ENCODE measurements around the gene ZFYVE28.

ZFYVE28 gene

GRCh38 chr4:2320152-2320551, 98.3 kb downstream of the ZFYVE28 start:
- Histone ChIP-seq H3K27ac (no peak overlapping the region), H3K4me3 (ENCODE audit: low read depth in 1 of 2, low read length in 1 of 2) (no peak overlapping the region), H3K4me1 (ENCODE audit: control insufficient read depth in 1 of 2, insufficient read depth in 1 of 2, low read depth in 1 of 2, low read length in 1 of 2) (no peaks in the 10 kb centered on the region), H3K36me3 (no peaks in the 10 kb centered on the region), H3K27me3 (no peaks in the 10 kb centered on the region), H3K9me3 (no peaks in the 10 kb centered on the region)
- TF ChIP-seq CTCF (IDR thresholded peaks at IDR 0.05): no peak

- Histone ChIP-seq H3K27me3 (no peaks in the 10 kb centered on the region), H3K9me3 (no peaks in the 10 kb centered on the region), H3K4me3 (ENCODE audit: low read depth in 1 of 2, low read length in 1 of 2) (no peak overlapping the region), H3K4me1 (ENCODE audit: control insufficient read depth in 1 of 2, insufficient read depth in 1 of 2, low read depth in 1 of 2, low read length in 1 of 2) (no peaks in the 10 kb centered on the region), H3K27ac (no peak overlapping the region), H3K36me3 (no peaks in the 10 kb centered on the region)
- TF ChIP-seq CTCF (IDR thresholded peaks at IDR 0.05): no peak
Observed at GRCh38 chr4:2318885-2319284, 99.6 kb downstream of the ZFYVE28 start.

- Histone ChIP-seq H3K27ac (no peak overlapping the region), H3K4me3 (ENCODE audit: low read depth in 1 of 2, low read length in 1 of 2) (no peak overlapping the region), H3K4me1 (ENCODE audit: control insufficient read depth in 1 of 2, insufficient read depth in 1 of 2, low read depth in 1 of 2, low read length in 1 of 2) (no peaks in the 10 kb centered on the region), H3K27me3 (no peaks in the 10 kb centered on the region), H3K36me3 (no peaks in the 10 kb centered on the region), H3K9me3 (no peaks in the 10 kb centered on the region)
- TF ChIP-seq CTCF (IDR thresholded peaks at IDR 0.05): no peak
Observed at GRCh38 chr4:2318476-2318875, 100.0 kb downstream of the ZFYVE28 start.

- Histone ChIP-seq H3K4me3 (ENCODE audit: low read depth in 1 of 2, low read length in 1 of 2) (no peak overlapping the region), H3K4me1 (ENCODE audit: control insufficient read depth in 1 of 2, insufficient read depth in 1 of 2, low read depth in 1 of 2, low read length in 1 of 2) (no peaks in the 10 kb centered on the region), H3K27ac (no peak overlapping the region), H3K9me3 (no peaks in the 10 kb centered on the region), H3K27me3 (no peaks in the 10 kb centered on the region), H3K36me3 (no peaks in the 10 kb centered on the region)
- TF ChIP-seq CTCF (IDR thresholded peaks at IDR 0.05): no peak
Observed at GRCh38 chr4:2313366-2313765, 105.1 kb downstream of the ZFYVE28 start.

GRCh38 chr4:2306773-2307410, 111.6 kb downstream of the ZFYVE28 start:
- Histone ChIP-seq H3K36me3 (no peaks in the 10 kb centered on the region), H3K4me1 (ENCODE audit: control insufficient read depth in 1 of 2, insufficient read depth in 1 of 2, low read depth in 1 of 2, low read length in 1 of 2) (no peaks in the 10 kb centered on the region), H3K27ac (no peak overlapping the region), H3K4me3 (ENCODE audit: low read depth in 1 of 2, low read length in 1 of 2) (no peak overlapping the region), H3K9me3 (no peaks in the 10 kb centered on the region), H3K27me3 (no peaks in the 10 kb centered on the region)
- TF ChIP-seq CTCF (IDR thresholded peaks at IDR 0.05): no peak

Measured in neutrophil (primary cell).